Osteoblast (primary cell): Measurements from ENCODE around the gene LRP1B. TPM values are rescaled to one million over a fixed set of nuclear protein-coding genes. Genes with fewer than 3 reads are reported as not detected.

ENCODE experiments used
- DNase-seq: peaks from one replicate; pipeline ENCODE4 v3.0.0; 2011; ENCODE audit warnings: low spot score, mixed read lengths; ENCODE audit not compliant: insufficient read length; ENCODE audit errors: missing footprints
- H2AFZ ChIP-seq: 2 replicates; pipeline ENCODE4 v1.6.0; 2011; ENCODE audit warnings: mild to moderate bottlenecking, low read length
- H3K27ac ChIP-seq: 2 replicates; pipeline ENCODE4 v1.5.1; 2011; ENCODE audit warnings: mild to moderate bottlenecking, low read depth, low read length, moderate library complexity
- H3K27me3 ChIP-seq: 2 replicates; pipeline ENCODE4 v1.6.0; 2012; ENCODE audit warnings: mild to moderate bottlenecking, control low read depth, inconsistent platforms, low read length, moderate library complexity; ENCODE audit not compliant: insufficient read depth
- H3K36me3 ChIP-seq: 2 replicates; pipeline ENCODE4 v1.5.1; 2011; ENCODE audit warnings: mild to moderate bottlenecking, low read length, control low read depth, moderate library complexity; ENCODE audit not compliant: insufficient read depth
- H3K4me1 ChIP-seq: 2 replicates; pipeline ENCODE4 v1.5.1; 2011; ENCODE audit warnings: mild to moderate bottlenecking, low read length, control low read depth, moderate library complexity; ENCODE audit not compliant: insufficient read depth
- H3K4me2 ChIP-seq: 2 replicates; pipeline ENCODE4 v1.6.0; 2011; ENCODE audit warnings: mild to moderate bottlenecking, low read length; ENCODE audit not compliant: insufficient read depth
- H3K4me3 ChIP-seq: fragments of 200-600 bp; sonication (generic); 3 replicates; pipeline ENCODE4 v1.5.1; 2012; ENCODE audit warnings: mild to moderate bottlenecking, low read length, inconsistent platforms; ENCODE audit not compliant: insufficient read depth
- H3K79me2 ChIP-seq: 2 replicates; pipeline ENCODE4 v1.6.0; 2012; ENCODE audit warnings: mild to moderate bottlenecking, low read length, control low read depth, inconsistent platforms; ENCODE audit not compliant: insufficient read depth
- H3K9me3 ChIP-seq: 2 replicates; pipeline ENCODE4 v1.5.1; 2011; ENCODE audit warnings: low read depth, low read length, control low read depth
- H4K20me1 ChIP-seq: 2 replicates; pipeline ENCODE4 v1.6.0; 2012; ENCODE audit warnings: mild to moderate bottlenecking, low read length, control low read depth; ENCODE audit not compliant: insufficient read depth
- CTCF ChIP-seq: IDR thresholded peaks from 2 replicates; pipeline ENCODE4 v1.5.1; 2011; ENCODE audit warnings: mild to moderate bottlenecking, low read depth, low read length, moderate library complexity; ENCODE audit errors: extremely low read depth
- total RNA-seq: library from RNA; depleted of rRNA; stranded (reverse); fragments of >200 nt; gene quantifications from 2 replicates; pipeline ENCODE4 v1.2.3, GENCODE V29; 2012

Gene LRP1B
- total RNA-seq, 1 donor = not detected

DNA sequence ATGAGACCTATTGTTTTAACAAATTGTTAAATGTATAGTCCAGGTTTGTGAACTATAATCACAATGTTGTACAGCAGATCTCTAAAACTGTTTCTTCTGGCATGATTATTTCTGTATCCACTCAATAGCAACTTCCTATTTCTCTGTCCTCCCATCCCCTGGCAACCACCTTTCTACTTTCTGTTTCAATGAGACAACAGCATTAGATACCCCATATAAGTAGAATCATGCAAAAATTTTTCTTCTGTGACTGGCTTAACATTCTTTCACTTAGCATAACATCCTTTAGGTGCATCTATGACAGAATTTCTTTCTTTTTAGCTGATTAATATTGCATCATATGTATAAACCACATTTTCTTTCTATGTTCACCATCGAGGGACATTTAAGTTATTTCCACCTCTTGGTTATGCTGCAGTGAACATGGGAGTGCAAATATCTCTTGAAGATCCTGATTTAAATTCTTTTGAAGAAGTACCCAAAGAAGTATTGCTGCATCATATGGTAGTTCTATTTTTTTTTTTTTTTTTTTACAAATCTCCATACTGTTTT lies 713.5 kb downstream of the LRP1B start:
- H3K27me3 ChIP-seq = no peaks in the 10 kb centered on the region
- no peak for TF ChIP-seq CTCF
- no peaks in the 10 kb centered on the region for H3K4me1 ChIP-seq
- H3K27ac ChIP-seq = no peak overlapping the region
- H3K36me3 ChIP-seq = no peaks in the 10 kb centered on the region
- no peaks in the 10 kb centered on the region for H4K20me1 ChIP-seq
- no peak overlapping the region for H2AFZ ChIP-seq
- no peak overlapping the region for H3K4me2 ChIP-seq
- no peaks in the 10 kb centered on the region for H3K79me2 ChIP-seq
- no peak for DNase-seq
- H3K4me3 ChIP-seq = no peak overlapping the region
- H3K9me3 ChIP-seq = no peaks in the 10 kb centered on the region

GRCh38 chr2:141411419-141411818 lies 719.4 kb downstream of the LRP1B start:
- no peak for TF ChIP-seq CTCF
- no peak for DNase-seq
- H3K4me2 ChIP-seq = no peak overlapping the region

GRCh38 chr2:141399270-141399669 lies 731.5 kb downstream of the LRP1B start:
- no peaks in the 10 kb centered on the region for H3K27me3 ChIP-seq
- H3K4me2 ChIP-seq = no peak overlapping the region
- no peaks in the 10 kb centered on the region for H3K36me3 ChIP-seq
- H4K20me1 ChIP-seq = no peaks in the 10 kb centered on the region
- no peaks in the 10 kb centered on the region for H3K79me2 ChIP-seq
- H2AFZ ChIP-seq = no peak overlapping the region
- peak; percentile 20 for TF ChIP-seq CTCF
- H3K4me1 ChIP-seq = no peaks in the 10 kb centered on the region
- H3K9me3 ChIP-seq = no peaks in the 10 kb centered on the region
- H3K4me3 ChIP-seq = no peak overlapping the region
- H3K27ac ChIP-seq = no peak overlapping the region
- DNase-seq = no peak

More at GRCh38 chr2:141411419-141411818, 719.4 kb downstream of the LRP1B start:
- Histone ChIP-seq H4K20me1 (no peaks in the 10 kb centered on the region), H3K4me1 (no peaks in the 10 kb centered on the region), H2AFZ (no peak overlapping the region), H3K27me3 (no peaks in the 10 kb centered on the region), H3K79me2 (no peaks in the 10 kb centered on the region), H3K9me3 (no peaks in the 10 kb centered on the region), H3K27ac (no peak overlapping the region), H3K4me3 (no peak overlapping the region), H3K36me3 (no peaks in the 10 kb centered on the region)

- Histone ChIP-seq H3K9me3 (no peaks in the 10 kb centered on the region), H3K4me3 (no peak overlapping the region), H2AFZ (no peak overlapping the region), H3K4me1 (no peaks in the 10 kb centered on the region), H3K27me3 (no peaks in the 10 kb centered on the region), H3K4me2 (no peak overlapping the region), H3K36me3 (no peaks in the 10 kb centered on the region), H4K20me1 (no peaks in the 10 kb centered on the region), H3K27ac (peak overlapping the region; percentile 52), H3K79me2 (no peaks in the 10 kb centered on the region)
- no peak for TF ChIP-seq CTCF
- no peak for DNase-seq
These were observed 737.6 kb downstream of the LRP1B start for GRCh38 chr2:141393214-141393545.
